GM10266 (cell line): ENCODE results near the gene PCBP4.

Experiments used
- DNase-seq: peaks from one replicate; pipeline ENCODE4 v3.0.0; 2012; ENCODE audit errors: extremely low spot score
- CTCF ChIP-seq: IDR thresholded peaks from 2 replicates; pipeline ENCODE4 v1.5.1; 2012; ENCODE audit warnings: mild to moderate bottlenecking, low read depth; ENCODE audit not compliant: control insufficient read depth, insufficient read depth; ENCODE audit errors: missing control alignments

PCBP4 gene

GRCh38 chr3:51977446-51978142 is 10.3 kb upstream of the PCBP4 start:
- no peak for TF ChIP-seq CTCF
- no peak for DNase-seq

- peak; percentile 58 for DNase-seq
- no peak for TF ChIP-seq CTCF
Observed at GRCh38 chr3:51975852-51976549, 8.7 kb upstream of the PCBP4 start.

- DNase-seq = peak; percentile 92
- TF ChIP-seq CTCF = no peak
Observed at GRCh38 chr3:51974963-51975851, 8.0 kb upstream of the PCBP4 start, which contains the start of gene ABHD14A. Gene ABHD14A (plus strand): TSS chr3:51975064. CDS start chr3:51975136, 72 bp downstream.

GRCh38 chr3:51974277-51974962 is 7.2 kb upstream of the PCBP4 start:
- TF ChIP-seq CTCF = no peak
- DNase-seq = no peak

- DNase-seq = no peak
- TF ChIP-seq CTCF = no peak
Observed at GRCh38 chr3:51971350-51971749, 4.1 kb upstream of the PCBP4 start.

- no peak for TF ChIP-seq CTCF
- no peak for DNase-seq
Observed at GRCh38 chr3:51970606-51971300, 3.5 kb upstream of the PCBP4 start.
